Activated T-helper 1 cell treated with anti-CD3 and anti-CD28 coated beads, Interleukin-2, amount 50 U/mL, for 16 hours (primary cell): Measurements from ENCODE around the gene ARL2BP.
"Not testable (repeated sequence)": the region's sequence is repeated elsewhere in the genome, so short reads cannot be mapped to it uniquely, and the experiment has no call there.

Experiments
- DNase-seq, 2 donors: peaks; one replicate each; pipeline ENCODE4 v3.0.0-alpha.2; 2020; ENCODE audit warnings: low read depth in 1 of 2, low spot score in 1 of 2

The ARL2BP gene

GRCh38 chr16:57244767-57245471 is at the start of gene ARL2BP:
Gene ARL2BP (plus strand): TSS chr16:57245259. CDS start chr16:57245368, 109 bp downstream.
- DNase-seq: peak; percentile 95 to 96

GRCh38 chr16:57196286-57196685 is 48.8 kb upstream of the ARL2BP start:
- no peak for DNase-seq

GRCh38 chr16:57196753-57197152 is 48.3 kb upstream of the ARL2BP start:
- DNase-seq: no peak

DNA sequence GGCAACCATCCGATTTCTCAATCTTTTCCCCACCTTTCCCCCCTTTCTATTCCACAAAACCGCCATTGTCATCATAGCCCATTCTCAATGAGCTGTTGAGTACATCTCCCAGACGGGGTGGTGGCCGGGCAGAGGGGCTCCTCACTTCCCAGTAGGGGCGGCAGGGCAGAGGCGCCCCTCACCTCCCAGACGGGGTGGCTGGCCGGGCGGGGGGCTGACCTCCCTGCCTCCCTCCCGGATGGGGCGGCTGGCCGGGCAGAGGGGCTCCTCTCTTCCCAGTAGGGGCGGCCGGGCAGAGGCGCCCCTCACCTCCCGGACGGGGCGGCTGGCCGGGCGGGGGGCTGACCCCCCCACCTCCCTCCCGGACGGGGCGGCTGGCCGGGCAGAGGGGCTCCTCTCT is 44.7 kb upstream of the ARL2BP start:
- DNase-seq: not testable (repeated sequence)

GRCh38 chr16:57200926-57201325 is 44.1 kb upstream of the ARL2BP start:
- not testable (repeated sequence) for DNase-seq

GRCh38 chr16:57202095-57202886 is 42.8 kb upstream of the ARL2BP start:
- no peak for DNase-seq

GRCh38 chr16:57203451-57203850 is 41.6 kb upstream of the ARL2BP start:
- DNase-seq: no peak

- DNase-seq: no peak
Observed at GRCh38 chr16:57204675-57205074, 40.4 kb upstream of the ARL2BP start.

DNA sequence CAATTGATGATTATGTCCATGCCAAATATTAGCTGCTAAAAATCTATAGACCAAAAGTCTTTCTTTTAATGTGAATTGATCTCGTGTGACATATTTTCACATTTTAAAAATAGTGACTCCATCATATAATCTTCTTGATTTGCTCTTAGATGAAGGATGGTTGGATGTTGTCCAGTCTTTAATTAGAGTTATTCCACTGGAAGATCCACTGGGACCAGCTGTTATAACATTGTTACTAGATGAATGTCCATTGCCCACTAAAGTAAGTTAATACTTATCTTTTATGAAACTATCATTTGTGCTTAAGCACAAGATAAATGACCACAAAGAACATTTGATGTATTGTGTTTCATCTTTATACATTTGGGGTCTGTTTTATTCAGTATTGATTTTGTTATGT is 36.1 kb upstream of the ARL2BP start:
- no peak for DNase-seq

- DNase-seq: no peak
Observed at GRCh38 chr16:57209780-57210179, 35.3 kb upstream of the ARL2BP start.

GRCh38 chr16:57213462-57213861 is 31.6 kb upstream of the ARL2BP start:
- DNase-seq: no peak

- DNase-seq: no peak
Observed at GRCh38 chr16:57216968-57217367, 28.1 kb upstream of the ARL2BP start.

GRCh38 chr16:57223057-57223456 is 22.0 kb upstream of the ARL2BP start:
- no peak for DNase-seq

- DNase-seq: no peak
Observed at GRCh38 chr16:57224651-57225335, 20.3 kb upstream of the ARL2BP start.

DNA sequence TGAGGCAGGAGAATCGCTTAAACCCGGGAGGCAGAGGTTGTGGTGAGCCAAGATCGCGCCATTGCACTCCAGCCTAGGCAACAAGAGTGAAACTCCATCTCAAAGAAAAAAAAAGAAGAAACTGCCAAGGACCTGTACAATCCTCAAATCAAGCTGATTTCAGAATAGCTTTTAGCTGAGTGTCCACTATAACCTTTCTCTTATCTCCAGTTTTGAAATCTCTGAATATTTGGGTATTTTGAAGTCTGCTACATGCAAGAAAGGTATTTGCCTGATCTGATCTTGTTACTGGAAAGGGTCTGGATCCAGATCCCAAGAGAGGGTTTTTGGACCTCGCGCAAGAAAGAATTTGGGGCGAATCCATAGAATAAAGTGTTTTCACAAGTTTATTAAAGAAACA is 19.1 kb upstream of the ARL2BP start:
- DNase-seq: no peak

DNA sequence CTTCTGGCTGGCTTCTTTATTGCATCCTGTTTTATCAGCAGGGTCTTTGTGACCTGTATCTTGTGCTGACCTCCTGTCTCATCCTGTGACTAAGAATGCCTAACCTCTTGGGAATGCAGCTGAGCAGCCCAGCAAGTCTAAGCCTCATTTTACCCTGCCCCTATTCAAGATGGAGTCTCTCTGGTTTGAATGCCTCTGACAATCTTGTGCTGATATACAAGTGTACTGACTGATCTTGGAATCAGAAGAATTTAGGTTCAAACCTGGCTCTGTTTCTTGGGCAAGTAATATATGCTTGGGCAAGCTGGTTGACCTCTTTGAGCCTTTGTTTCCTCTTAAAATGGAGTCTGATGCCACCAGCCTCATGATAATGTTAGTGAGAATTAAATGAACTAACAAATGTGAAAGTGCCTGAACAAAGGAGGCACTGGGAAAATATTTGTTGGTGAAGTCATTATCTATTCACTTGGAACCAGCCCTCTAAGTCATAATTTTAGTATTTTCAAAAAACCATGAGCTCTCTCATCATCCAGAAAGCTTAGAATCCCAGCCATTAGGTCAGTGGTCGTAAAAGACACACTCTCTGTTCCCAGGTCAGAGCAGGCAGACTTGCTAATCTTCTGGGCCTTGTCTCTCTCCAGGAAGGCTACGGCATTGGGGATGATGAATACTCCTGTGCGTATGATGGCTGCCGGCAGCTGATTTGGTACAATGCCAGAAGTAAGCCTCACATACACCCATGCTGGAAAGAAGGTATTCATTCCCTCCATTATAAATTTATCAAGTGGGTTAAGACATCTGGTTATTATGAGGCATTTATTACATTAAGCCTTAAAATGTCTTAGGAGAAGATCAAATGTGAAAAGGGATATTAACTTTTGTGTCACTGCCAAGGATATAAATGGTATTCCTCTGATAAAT is 18.1 kb upstream of the ARL2BP start:
- DNase-seq: no peak

- no peak for DNase-seq
Observed at GRCh38 chr16:57229079-57229478, 16.0 kb upstream of the ARL2BP start.

- DNase-seq: no peak
Observed at GRCh38 chr16:57231821-57232350, 13.2 kb upstream of the ARL2BP start.

DNA sequence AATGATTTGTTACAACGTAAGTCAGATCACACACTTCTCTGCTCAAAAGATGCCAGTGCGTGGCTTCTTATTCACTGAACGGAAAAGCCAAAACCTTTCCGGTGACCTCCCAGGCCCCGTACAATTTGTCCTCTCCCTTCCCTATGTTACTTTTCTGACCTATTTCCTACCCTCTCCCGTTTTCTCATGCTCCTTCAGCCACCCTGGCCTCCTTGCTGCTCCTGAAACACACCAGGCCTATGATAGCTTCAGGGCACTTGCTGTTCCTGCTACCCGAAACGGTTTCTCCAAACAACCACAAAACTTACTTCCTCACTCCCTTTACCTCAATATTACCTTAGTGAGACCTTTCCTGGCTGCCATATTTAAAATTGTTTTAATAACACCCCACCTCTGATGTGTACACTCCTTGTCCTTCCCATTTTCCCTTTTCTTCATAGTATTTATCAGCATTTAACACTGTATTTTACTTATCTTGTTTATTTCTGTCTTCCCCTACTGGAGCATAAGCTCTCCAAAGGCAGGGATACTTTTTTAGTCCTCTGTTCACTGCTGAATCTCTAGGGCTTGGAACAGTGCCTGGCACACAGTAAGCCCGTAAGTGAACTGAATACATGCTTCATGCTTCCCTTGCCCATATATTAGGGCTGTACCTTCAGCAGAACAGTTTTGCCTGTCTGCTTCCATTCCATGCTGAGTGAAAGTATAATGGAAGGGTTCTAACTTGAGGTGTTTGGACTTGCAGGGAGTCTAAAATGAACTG is 10.9 kb upstream of the ARL2BP start:
- DNase-seq: no peak

- no peak for DNase-seq
Observed at GRCh38 chr16:57234707-57235092, 10.4 kb upstream of the ARL2BP start.
